Measurements from ENCODE around the gene PRXL2B. TPM values are rescaled to one million over a fixed set of nuclear protein-coding genes. Genes with fewer than 3 reads are reported as not detected.
A peak's percentile ranks its signal among the peaks of the same experiment; 100 is the strongest.

Gene PRXL2B
- total RNA-seq, 1 donor from 2014 or later, result 12.4 TPM

- no peak for DNase-seq (ENCODE audit: low spot score)
Observed at GRCh38 chr1:2632051-2632430, 45.5 kb downstream of the PRXL2B start.

DNA sequence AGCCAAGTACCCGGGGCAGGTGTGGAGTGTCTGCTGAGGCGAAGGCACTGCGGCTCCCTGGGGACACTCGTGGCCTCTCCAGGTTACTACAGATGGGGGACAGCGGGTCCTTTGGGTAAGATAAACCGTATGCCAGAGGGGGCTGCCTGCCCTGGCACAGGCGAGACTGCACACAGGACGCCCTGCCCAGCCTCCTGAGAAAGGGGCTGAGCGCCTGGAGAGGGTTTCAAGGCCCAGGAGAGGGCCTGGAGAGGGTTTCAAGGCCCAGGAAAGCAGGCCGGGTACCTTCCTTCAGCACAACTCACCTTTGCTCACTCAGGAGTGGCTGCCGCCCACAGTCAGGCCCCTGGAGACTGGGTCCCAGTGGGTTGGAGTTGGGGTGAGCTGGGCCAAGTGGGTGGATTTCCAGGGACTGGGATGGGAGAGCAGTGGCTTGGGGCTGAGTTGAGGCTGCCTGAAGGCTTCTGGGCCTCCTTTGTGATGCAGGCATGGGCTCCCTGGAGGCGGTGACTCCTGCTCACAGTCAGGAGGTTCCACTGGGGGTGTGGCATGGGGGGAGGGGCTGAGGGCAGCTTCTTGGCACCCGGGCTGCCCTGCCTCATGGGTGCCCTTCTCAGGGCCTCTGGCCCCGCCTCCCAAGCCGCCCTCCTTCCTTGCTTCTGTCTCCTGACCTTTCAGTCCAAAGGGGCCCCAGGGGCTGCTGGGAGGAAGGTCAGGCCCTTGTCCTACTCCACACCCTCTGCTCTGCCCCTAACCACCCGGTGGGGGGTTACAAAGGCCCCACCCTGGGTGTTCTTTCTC, 46.2 kb downstream of the PRXL2B start, which contains the start of gene MMEL1:
TSS of gene MMEL1 (minus strand) at position 456 of the 801 bp plus-strand sequence. CDS start 3,532 bp downstream, outside the sequence.
- DNase-seq (ENCODE audit: low spot score), result no peak

DNA sequence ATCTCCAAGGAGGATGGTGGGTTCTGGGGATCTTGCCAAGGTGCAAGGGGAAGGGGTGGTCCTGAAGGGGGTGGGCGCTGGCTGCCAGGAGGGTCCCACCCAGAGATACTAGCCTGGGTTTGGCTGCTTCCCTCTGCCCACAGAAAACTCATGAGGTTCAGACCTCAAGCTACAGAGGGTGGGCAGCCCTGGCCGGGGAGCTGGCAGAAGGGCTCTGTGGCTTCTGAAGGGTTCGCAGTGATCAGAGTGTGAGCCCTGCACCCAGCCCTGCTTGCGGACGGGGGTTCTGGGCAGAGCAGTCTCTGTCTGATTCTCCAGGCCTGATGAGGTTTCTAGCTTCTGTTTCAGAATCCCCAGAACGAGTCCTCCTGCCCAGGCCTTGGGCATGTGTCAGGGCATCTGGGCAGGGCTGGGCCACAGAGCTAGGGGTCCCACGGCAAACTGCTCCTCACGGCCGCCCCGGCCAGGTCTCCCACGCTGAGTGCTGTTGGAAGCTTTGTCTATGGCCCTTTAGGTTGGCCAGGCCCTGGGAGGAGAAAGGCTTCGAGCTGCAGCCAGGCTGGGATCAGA, 46.9 kb downstream of the PRXL2B start:
- DNase-seq (ENCODE audit: low spot score), result no peak

GRCh38 chr1:2633936-2634491, 47.4 kb downstream of the PRXL2B start:
- DNase-seq (ENCODE audit: low spot score), result no peak

DNA sequence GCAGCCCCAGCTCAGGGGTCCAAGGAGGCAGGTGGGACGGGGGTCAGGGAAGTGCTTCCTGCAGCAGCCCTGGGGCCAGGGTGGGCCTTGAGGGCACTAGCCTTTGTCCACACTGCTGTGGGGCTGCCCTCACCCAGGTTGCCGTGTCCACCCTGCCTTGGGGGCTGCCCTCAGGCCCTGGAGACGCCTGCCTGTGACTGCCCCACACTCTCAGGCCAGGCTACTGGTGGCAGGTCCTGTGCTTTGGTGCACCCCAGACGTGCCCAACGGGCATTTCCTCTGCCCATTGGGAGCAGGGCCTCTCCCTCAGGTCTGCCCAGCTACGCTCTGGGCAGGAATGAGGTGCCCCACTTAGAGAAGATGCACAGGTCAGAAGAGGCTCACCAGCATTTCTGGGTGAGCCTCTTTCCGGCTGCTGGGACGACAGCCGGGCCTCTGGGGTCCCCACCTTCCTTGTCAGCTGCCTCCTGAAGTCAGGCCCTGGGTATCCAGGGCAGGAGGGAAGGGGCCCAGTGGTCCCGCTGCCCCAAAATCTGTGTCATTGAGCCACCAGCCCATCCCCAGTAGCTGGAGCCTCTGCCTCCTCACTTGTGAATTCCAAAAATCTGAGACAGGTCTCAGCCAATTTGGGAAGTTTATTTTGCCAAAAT, 48.9 kb downstream of the PRXL2B start:
- peak; percentile 49 for DNase-seq (ENCODE audit: low spot score)

DNA sequence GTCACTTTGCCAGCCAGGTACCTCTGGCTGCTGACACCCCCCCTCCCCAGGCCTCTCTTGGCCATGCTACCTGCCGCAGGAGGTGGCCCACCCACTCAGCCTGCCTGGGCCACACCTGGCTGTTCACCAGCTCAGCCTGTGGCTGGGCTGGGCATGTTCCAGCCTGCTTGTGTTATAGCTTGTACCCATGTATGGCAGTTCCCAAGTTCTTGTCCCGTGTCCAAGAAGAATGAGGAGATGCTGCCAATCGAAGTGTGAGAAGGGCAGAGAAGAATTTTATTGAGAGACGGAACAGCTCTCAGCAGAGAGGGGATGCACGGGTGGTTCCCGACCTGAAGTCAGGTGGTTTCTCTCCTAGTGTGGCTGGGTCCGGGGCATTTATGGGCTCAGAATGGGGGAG, 50.2 kb downstream of the PRXL2B start:
- DNase-seq (ENCODE audit: low spot score), result peak; percentile 33

- DNase-seq (ENCODE audit: low spot score), result peak; percentile 60
Observed at GRCh38 chr1:2637442-2638145, 51.0 kb downstream of the PRXL2B start.

DNA sequence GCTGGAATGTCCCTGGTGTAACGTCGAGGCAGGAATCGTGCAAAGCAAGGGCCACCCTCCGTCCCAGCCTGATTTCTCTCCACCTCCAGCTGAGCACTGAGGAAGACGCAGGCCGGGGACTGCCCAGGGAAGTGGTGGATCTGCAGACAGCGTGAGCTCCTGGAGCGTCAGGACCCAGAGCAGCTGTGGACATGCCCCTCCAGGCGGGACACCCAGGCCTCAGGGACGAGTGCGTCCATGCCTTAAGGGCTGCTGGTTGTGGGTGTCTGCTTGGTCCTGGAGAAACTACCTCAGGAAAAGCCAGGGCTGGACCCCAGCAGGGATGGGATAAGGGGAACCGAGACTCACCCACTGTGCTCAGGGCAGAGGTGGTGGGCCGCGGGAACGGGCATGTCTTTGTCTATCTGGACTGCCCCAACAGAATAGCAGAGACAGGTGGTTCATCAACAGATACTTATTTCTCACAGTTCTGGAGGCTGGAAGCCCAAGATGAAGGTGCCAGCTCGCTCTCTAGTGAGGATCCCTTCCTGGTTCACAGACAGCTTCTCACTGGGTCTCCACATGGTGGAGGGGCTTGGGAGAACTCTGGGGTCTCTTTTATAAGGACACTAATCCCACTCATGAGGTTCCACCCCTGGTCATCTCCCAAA, 52.0 kb downstream of the PRXL2B start:
- peak; percentile 86 for DNase-seq (ENCODE audit: low spot score)

- peak; percentile 87 for DNase-seq (ENCODE audit: low spot score)
Observed at GRCh38 chr1:2639203-2639602, 52.6 kb downstream of the PRXL2B start.

DNA sequence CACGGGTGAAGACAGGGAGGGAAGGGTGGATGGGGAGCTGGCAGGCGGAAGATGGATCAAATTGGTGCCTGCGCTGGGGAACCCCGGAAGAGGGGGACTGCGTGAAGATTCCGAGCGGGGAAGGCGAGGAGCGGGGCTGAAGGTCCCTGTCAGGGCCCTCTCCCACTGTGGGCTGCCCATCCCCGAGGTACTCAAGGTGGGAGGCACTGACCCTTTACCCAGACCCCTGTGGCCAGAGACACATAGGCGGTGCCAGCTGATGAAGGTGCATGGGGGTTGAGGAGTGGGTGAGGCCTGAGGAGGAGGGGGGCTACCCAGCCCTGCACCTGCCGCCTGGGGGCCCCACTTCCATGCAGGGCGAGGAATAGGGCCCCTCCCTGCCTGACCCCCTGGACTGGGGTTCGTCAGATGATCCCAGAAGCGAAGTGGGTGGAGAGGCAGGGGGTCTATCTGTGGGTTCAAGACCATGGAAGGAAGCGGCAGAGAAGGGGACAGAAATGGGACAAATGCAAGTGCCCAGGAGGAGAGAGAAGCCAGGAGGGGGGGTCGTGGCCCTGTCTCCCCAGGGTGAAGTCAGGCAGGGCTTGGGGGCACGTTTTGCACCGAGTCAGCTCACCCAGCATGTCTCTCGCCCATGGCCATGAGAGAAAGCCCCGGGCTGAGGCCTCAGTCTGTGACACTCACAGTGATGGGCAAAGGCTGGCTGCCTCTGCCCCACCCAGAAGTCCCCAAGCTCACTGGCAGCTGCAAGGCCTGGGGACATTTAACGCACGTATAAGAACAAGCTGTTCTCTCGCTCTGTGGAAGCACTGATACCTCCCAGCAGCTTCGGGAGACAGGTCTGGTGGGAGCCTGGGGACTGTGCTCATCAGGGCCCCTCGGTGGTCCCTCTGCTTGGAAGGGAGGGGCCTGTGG, 53.3 kb downstream of the PRXL2B start:
- DNase-seq (ENCODE audit: low spot score), result no peak

DNA sequence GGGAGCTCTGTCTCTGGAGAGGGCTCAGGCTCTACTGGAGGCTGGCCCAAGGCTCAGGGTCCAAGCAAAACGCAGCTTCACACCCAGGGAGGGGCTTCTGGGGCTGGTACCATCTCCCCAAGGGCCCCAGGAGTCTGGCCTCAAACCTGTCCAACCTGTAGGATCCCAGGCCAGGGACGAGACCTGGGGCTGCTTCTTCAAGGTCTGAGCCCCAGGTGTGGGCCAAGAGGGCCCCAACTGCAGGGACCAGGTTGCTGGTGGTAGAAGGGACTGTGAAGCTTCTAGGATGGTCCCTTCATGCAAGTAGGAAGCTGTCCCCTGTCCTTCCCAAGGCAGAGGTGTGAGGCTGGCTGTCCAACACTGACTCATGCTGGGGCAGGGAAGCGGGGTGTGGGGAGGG, 54.0 kb downstream of the PRXL2B start:
- no peak for DNase-seq (ENCODE audit: low spot score)

Other genes starting within 250 kb of the PRXL2B start
- gene MORN1, start 195.2 kb upstream of the PRXL2B start, total RNA-seq, result 4.4 TPM
- gene RER1, start 194.9 kb upstream of the PRXL2B start, total RNA-seq, result 157 TPM
- gene PEX10, start 174.2 kb upstream of the PRXL2B start, total RNA-seq, result 23.9 TPM
- gene PLCH2, start 110.5 kb upstream of the PRXL2B start, total RNA-seq, result 0.55 TPM
- gene PANK4, start 60.2 kb upstream of the PRXL2B start, total RNA-seq, result 23.0 TPM
- 0.58 TPM for gene HES5, start 56.5 kb upstream of the PRXL2B start, total RNA-seq
- 53.7 TPM for gene TNFRSF14, start 30.4 kb upstream of the PRXL2B start, total RNA-seq
- 3.2 TPM for gene MMEL1, start 46.2 kb downstream of the PRXL2B start, total RNA-seq
- gene TTC34, start 214.9 kb downstream of the PRXL2B start, total RNA-seq, result 0.35 TPM

Measured in mesenteric fat pad (tissue), 1 donor.